WTC11 (cell line): Measurements from ENCODE around the gene ZNF398. TPM values are rescaled to one million over a fixed set of nuclear protein-coding genes. Genes with fewer than 3 reads are reported as not detected.

ENCODE experiments used
- ATAC-seq: fragments of 200-7000 bp; cut with Tn5 transposase; 2 replicates; pipeline ENCODE4 v1.10.0; 2021; ENCODE audit warnings: mild to moderate bottlenecking, moderate library complexity
- CTCF ChIA-PET: fragments of 300-600 bp; sonication (Branson Sonifier 250); formaldehyde crosslinking; loops from one replicate; lab custom pipeline; 2021; ENCODE audit warnings: antibody characterized with exemption; lab: Charles Lee
- POLR2A ChIA-PET: fragments of 350-600 bp; sonication (Branson Sonifier 250); formaldehyde crosslinking; loops from one replicate; lab custom pipeline; 2021; ENCODE audit warnings: antibody characterized with exemption; lab: Charles Lee
- DNase-seq: peaks from one replicate; pipeline ENCODE4 v3.0.0; 2021; ENCODE audit warnings: low spot score
- H3K27ac Mint-ChIP-seq: 2 replicates; pipeline ENCODE4 v1.8.0; 2021; ENCODE audit warnings: mixed read lengths
- H3K27me3 Mint-ChIP-seq: 2 replicates; pipeline ENCODE4 v1.8.0; 2021; ENCODE audit warnings: low read depth, mild to moderate bottlenecking, moderate library complexity, mixed read lengths
- H3K36me3 Mint-ChIP-seq: 2 replicates; pipeline ENCODE4 v1.8.0; 2021; ENCODE audit warnings: mixed read lengths
- H3K4me1 Mint-ChIP-seq: 2 replicates; pipeline ENCODE4 v1.8.0; 2022; ENCODE audit warnings: mixed read lengths
- H3K4me3 Mint-ChIP-seq: 2 replicates; pipeline ENCODE4 v1.8.0; 2021; ENCODE audit warnings: mild to moderate bottlenecking, moderate library complexity, mixed read lengths
- H3K9me3 Mint-ChIP-seq: 2 replicates; pipeline ENCODE4 v1.8.0; 2021; ENCODE audit warnings: mixed read lengths
- ESRRA ChIP-seq: sonication (generic); formaldehyde crosslinking; IDR thresholded peaks from 2 replicates; pipeline ENCODE4 v1.8.1; 2022; ENCODE audit warnings: mild to moderate bottlenecking, missing genetic modification reagents, borderline replicate concordance
- FOXJ3 ChIP-seq: sonication (generic); formaldehyde crosslinking; IDR thresholded peaks from 2 replicates; pipeline ENCODE4 v1.9.0; 2021; ENCODE audit warnings: missing genetic modification reagents, mild to moderate bottlenecking, borderline replicate concordance
- FOXK1 ChIP-seq: sonication (generic); formaldehyde crosslinking; IDR thresholded peaks from 2 replicates; pipeline ENCODE4 v1.8.0; 2022; ENCODE audit warnings: mild to moderate bottlenecking, moderate library complexity, missing genetic modification reagents
- HMGA2 ChIP-seq: fragments of 250-450 bp; sonication (Bioruptor Pico); IDR thresholded peaks from 2 replicates; pipeline ENCODE4 v1.4.0; 2021; ENCODE audit warnings: mild to moderate bottlenecking, moderate library complexity
- IRF2 ChIP-seq: sonication (generic); formaldehyde crosslinking; IDR thresholded peaks from 2 replicates; pipeline ENCODE4 v1.8.0; 2022; ENCODE audit warnings: low read depth, missing genetic modification reagents, borderline replicate concordance
- TEAD4 ChIP-seq: sonication (generic); formaldehyde crosslinking; IDR thresholded peaks from 2 replicates; pipeline ENCODE4 v1.8.0; 2022; ENCODE audit warnings: mild to moderate bottlenecking, missing genetic modification reagents
- ZNF263 ChIP-seq: sonication (generic); formaldehyde crosslinking; IDR thresholded peaks from 2 replicates; pipeline ENCODE4 v1.8.1; 2022; ENCODE audit warnings: low read depth, mild to moderate bottlenecking, moderate library complexity, missing genetic modification reagents
- total RNA-seq: library from RNA; stranded (reverse); gene quantifications from 3 replicates; pipeline ENCODE4 v1.2.3, GENCODE V29; 2021
- TF ChIP-seq, protein P1 (sequence below): sonication (generic); formaldehyde crosslinking; IDR thresholded peaks from 2 replicates; pipeline ENCODE4 v1.8.1; 2023; ENCODE audit warnings: mild to moderate bottlenecking, missing genetic modification reagents, moderate library complexity
- TF ChIP-seq, protein P2 (sequence below): sonication (generic); formaldehyde crosslinking; IDR thresholded peaks from 2 replicates; pipeline ENCODE4 v1.8.1; 2022; ENCODE audit warnings: mild to moderate bottlenecking, moderate library complexity, missing genetic modification reagents
- TF ChIP-seq, protein P3 (sequence below): sonication (generic); formaldehyde crosslinking; IDR thresholded peaks from 2 replicates; pipeline ENCODE4 v1.8.1; 2022; ENCODE audit warnings: mild to moderate bottlenecking, missing genetic modification reagents, moderate library complexity, borderline replicate concordance
- TF ChIP-seq, protein P4 (sequence below): fragments of 250-450 bp; sonication (Bioruptor Pico); IDR thresholded peaks from 2 replicates; pipeline ENCODE4 v1.9.0; 2021; ENCODE audit warnings: moderate library complexity, mild to moderate bottlenecking, inconsistent platforms, borderline replicate concordance
- TF ChIP-seq, protein P5 (sequence below): sonication (generic); formaldehyde crosslinking; conservative IDR thresholded peaks from 2 replicates; pipeline ENCODE4 v1.8.1; 2022; ENCODE audit warnings: mild to moderate bottlenecking, missing genetic modification reagents
- TF ChIP-seq, protein P6 (sequence below): sonication (generic); formaldehyde crosslinking; IDR thresholded peaks from 2 replicates; pipeline ENCODE4 v1.8.1; 2023; ENCODE audit warnings: mild to moderate bottlenecking, missing genetic modification reagents
- TF ChIP-seq, protein P7 (sequence below): sonication (generic); formaldehyde crosslinking; IDR thresholded peaks from 2 replicates; pipeline ENCODE4 v1.8.0; 2023; ENCODE audit warnings: missing genetic modification reagents, mild to moderate bottlenecking, borderline replicate concordance
- TF ChIP-seq, protein P8 (sequence below): sonication (generic); formaldehyde crosslinking; IDR thresholded peaks from 2 replicates; pipeline ENCODE4 v1.8.0; 2022; ENCODE audit warnings: missing genetic modification reagents

Gene ZNF398
- total RNA-seq, 1 experiment from 2014 or later, result 63.2 TPM

DNA sequence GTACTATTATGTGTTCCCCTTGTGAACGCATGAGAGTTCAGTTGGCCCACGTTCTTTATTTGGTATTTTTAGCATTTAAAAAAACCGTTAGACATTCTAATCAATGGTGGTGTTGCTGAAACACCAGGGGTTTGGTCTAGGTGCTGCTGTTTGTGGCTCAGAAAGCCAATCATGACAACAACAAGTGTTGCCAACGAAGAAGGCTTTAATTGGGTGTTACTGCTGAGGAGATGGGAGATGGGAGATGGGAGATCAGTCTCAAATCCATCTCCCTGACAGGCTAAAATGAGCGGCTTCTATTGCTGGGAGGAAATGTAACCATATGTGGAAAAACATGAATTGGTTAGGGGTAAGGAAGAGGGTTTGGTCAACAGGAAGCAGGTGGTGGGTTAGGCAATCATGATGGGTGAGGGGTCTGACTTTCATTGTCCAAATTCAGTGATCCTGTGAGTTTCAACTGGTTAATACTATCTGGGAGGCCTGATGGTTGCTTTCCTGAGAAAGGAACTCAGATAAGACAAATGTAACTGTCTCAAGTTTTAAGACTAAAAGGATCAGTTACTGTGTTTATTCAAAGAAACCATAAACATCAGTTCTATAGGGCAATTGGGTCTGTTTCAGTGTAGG is 16.6 kb upstream of the ZNF398 start (continued):
- TF ChIP-seq, protein P1, sequence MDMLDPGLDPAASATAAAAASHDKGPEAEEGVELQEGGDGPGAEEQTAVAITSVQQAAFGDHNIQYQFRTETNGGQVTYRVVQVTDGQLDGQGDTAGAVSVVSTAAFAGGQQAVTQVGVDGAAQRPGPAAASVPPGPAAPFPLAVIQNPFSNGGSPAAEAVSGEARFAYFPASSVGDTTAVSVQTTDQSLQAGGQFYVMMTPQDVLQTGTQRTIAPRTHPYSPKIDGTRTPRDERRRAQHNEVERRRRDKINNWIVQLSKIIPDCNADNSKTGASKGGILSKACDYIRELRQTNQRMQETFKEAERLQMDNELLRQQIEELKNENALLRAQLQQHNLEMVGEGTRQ (CRISPR knock-in tag), result no peak
- no peak for TF ChIP-seq FOXJ3 (CRISPR knock-in tag)
- TF ChIP-seq, protein P2, sequence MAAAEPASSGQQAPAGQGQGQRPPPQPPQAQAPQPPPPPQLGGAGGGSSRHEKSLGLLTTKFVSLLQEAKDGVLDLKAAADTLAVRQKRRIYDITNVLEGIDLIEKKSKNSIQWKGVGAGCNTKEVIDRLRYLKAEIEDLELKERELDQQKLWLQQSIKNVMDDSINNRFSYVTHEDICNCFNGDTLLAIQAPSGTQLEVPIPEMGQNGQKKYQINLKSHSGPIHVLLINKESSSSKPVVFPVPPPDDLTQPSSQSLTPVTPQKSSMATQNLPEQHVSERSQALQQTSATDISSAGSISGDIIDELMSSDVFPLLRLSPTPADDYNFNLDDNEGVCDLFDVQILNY, result no peak

DNA sequence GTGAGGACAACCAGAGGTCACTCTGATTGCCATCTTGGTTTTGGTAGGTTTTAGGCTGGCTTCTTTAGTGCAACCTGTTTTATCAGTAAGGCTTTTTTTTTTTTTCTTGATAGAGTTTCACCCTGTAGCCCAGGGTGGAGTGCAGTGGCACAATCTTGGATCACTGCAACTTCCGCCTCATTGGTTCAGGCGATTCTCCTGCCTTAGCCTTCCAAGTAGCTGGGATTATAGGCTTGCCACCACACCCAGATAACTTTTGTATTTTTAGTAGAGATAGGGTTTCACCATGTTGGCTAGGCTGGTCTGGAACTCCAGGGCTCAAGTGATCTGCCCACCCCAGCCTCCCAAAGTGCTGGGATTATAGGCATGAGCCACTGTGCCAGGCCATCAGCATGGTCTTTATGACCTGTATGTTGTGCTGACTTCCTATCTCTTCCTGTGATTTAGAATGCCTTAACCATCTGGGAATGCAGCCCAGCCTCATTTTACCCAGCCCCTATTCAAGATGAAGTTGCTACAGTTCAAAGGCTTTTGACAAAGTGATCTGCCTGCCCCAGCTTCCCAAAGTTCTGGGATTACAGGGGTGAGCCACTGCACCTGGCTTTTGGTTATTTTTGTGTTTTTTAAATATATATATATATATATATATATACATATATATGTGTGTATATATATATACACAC is 14.1 kb upstream of the ZNF398 start:
- H3K27ac Mint-ChIP-seq, result no peak overlapping the region
- H3K9me3 Mint-ChIP-seq, result peaks cover 10% of the 10 kb centered on the region
- peaks cover 6% of the 10 kb centered on the region; the same call in 1 of the 2 replicates for H3K27me3 Mint-ChIP-seq
- TF ChIP-seq, protein P3, sequence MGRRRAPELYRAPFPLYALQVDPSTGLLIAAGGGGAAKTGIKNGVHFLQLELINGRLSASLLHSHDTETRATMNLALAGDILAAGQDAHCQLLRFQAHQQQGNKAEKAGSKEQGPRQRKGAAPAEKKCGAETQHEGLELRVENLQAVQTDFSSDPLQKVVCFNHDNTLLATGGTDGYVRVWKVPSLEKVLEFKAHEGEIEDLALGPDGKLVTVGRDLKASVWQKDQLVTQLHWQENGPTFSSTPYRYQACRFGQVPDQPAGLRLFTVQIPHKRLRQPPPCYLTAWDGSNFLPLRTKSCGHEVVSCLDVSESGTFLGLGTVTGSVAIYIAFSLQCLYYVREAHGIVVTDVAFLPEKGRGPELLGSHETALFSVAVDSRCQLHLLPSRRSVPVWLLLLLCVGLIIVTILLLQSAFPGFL, result no peak
- no peak for TF ChIP-seq TEAD4 (CRISPR knock-in tag)
- TF ChIP-seq, protein P4, sequence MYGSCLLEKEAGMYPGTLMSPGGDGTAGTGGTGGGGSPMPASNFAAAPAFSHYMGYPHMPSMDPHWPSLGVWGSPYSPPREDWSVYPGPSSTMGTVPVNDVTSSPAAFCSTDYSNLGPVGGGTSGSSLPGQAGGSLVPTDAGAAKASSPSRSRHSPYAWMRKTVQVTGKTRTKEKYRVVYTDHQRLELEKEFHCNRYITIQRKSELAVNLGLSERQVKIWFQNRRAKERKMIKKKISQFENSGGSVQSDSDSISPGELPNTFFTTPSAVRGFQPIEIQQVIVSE (CRISPR knock-in tag), result no peak
- no peak for TF ChIP-seq FOXK1 (CRISPR knock-in tag)
- no peak for TF ChIP-seq HMGA2 (CRISPR knock-in tag)
- TF ChIP-seq IRF2 (CRISPR knock-in tag), result no peak
- TF ChIP-seq, protein P2, result no peak
- TF ChIP-seq ESRRA (CRISPR knock-in tag), result no peak
- TF ChIP-seq, protein P5, sequence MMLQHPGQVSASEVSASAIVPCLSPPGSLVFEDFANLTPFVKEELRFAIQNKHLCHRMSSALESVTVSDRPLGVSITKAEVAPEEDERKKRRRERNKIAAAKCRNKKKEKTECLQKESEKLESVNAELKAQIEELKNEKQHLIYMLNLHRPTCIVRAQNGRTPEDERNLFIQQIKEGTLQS, result no peak
- TF ChIP-seq, protein P6, sequence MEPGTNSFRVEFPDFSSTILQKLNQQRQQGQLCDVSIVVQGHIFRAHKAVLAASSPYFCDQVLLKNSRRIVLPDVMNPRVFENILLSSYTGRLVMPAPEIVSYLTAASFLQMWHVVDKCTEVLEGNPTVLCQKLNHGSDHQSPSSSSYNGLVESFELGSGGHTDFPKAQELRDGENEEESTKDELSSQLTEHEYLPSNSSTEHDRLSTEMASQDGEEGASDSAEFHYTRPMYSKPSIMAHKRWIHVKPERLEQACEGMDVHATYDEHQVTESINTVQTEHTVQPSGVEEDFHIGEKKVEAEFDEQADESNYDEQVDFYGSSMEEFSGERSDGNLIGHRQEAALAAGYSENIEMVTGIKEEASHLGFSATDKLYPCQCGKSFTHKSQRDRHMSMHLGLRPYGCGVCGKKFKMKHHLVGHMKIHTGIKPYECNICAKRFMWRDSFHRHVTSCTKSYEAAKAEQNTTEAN (CRISPR knock-in tag), result no peak
- TF ChIP-seq, protein P7, sequence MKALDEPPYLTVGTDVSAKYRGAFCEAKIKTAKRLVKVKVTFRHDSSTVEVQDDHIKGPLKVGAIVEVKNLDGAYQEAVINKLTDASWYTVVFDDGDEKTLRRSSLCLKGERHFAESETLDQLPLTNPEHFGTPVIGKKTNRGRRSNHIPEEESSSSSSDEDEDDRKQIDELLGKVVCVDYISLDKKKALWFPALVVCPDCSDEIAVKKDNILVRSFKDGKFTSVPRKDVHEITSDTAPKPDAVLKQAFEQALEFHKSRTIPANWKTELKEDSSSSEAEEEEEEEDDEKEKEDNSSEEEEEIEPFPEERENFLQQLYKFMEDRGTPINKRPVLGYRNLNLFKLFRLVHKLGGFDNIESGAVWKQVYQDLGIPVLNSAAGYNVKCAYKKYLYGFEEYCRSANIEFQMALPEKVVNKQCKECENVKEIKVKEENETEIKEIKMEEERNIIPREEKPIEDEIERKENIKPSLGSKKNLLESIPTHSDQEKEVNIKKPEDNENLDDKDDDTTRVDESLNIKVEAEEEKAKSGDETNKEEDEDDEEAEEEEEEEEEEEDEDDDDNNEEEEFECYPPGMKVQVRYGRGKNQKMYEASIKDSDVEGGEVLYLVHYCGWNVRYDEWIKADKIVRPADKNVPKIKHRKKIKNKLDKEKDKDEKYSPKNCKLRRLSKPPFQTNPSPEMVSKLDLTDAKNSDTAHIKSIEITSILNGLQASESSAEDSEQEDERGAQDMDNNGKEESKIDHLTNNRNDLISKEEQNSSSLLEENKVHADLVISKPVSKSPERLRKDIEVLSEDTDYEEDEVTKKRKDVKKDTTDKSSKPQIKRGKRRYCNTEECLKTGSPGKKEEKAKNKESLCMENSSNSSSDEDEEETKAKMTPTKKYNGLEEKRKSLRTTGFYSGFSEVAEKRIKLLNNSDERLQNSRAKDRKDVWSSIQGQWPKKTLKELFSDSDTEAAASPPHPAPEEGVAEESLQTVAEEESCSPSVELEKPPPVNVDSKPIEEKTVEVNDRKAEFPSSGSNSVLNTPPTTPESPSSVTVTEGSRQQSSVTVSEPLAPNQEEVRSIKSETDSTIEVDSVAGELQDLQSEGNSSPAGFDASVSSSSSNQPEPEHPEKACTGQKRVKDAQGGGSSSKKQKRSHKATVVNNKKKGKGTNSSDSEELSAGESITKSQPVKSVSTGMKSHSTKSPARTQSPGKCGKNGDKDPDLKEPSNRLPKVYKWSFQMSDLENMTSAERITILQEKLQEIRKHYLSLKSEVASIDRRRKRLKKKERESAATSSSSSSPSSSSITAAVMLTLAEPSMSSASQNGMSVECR (CRISPR knock-in tag), result no peak
- no peak for TF ChIP-seq ZNF263 (CRISPR knock-in tag)
- TF ChIP-seq, protein P8, sequence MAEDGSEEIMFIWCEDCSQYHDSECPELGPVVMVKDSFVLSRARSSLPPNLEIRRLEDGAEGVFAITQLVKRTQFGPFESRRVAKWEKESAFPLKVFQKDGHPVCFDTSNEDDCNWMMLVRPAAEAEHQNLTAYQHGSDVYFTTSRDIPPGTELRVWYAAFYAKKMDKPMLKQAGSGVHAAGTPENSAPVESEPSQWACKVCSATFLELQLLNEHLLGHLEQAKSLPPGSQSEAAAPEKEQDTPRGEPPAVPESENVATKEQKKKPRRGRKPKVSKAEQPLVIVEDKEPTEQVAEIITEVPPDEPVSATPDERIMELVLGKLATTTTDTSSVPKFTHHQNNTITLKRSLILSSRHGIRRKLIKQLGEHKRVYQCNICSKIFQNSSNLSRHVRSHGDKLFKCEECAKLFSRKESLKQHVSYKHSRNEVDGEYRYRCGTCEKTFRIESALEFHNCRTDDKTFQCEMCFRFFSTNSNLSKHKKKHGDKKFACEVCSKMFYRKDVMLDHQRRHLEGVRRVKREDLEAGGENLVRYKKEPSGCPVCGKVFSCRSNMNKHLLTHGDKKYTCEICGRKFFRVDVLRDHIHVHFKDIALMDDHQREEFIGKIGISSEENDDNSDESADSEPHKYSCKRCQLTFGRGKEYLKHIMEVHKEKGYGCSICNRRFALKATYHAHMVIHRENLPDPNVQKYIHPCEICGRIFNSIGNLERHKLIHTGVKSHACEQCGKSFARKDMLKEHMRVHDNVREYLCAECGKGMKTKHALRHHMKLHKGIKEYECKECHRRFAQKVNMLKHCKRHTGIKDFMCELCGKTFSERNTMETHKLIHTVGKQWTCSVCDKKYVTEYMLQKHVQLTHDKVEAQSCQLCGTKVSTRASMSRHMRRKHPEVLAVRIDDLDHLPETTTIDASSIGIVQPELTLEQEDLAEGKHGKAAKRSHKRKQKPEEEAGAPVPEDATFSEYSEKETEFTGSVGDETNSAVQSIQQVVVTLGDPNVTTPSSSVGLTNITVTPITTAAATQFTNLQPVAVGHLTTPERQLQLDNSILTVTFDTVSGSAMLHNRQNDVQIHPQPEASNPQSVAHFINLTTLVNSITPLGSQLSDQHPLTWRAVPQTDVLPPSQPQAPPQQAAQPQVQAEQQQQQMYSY (CRISPR knock-in tag), result no peak
- peaks cover 38% of the 10 kb centered on the region for H3K36me3 Mint-ChIP-seq
- no peak overlapping the region for H3K4me3 Mint-ChIP-seq
- H3K4me1 Mint-ChIP-seq, result peaks cover 4% of the 10 kb centered on the region
- DNase-seq (no peak), ATAC-seq (no peak)
- CTCF ChIA-PET, result interaction anchor here (0.8 kb wide), 1 partner anchor 14 kb away, joined by 4 read pairs; the partner anchor contains the start of gene ZNF398
- POLR2A ChIA-PET, result no interaction called here
